Ishikawa (cell line): Measurements from ENCODE around the gene CD164.

Experiments
- CEBPB ChIP-seq: IDR thresholded peaks from 2 replicates; pipeline ENCODE4 v1.6.1; 2012
- CREB1 ChIP-seq: IDR thresholded peaks from 2 replicates; pipeline ENCODE4 v1.6.1; 2012; ENCODE audit warnings: low read depth
- EGR1 ChIP-seq: IDR thresholded peaks from 2 replicates; pipeline ENCODE4 v1.6.1; 2012
- EP300 ChIP-seq: IDR thresholded peaks from 2 replicates; pipeline ENCODE4 v1.6.1; 2012; ENCODE audit warnings: borderline replicate concordance
- FOXM1 ChIP-seq: IDR thresholded peaks from 2 replicates; pipeline ENCODE4 v1.6.1; 2012; ENCODE audit warnings: low read depth, borderline replicate concordance
- NFIC ChIP-seq: IDR thresholded peaks from 2 replicates; pipeline ENCODE4 v1.6.1; 2012
- RAD21 ChIP-seq: IDR thresholded peaks from 2 replicates; pipeline ENCODE4 v1.6.1; 2012; ENCODE audit warnings: low read depth
- TAF1 ChIP-seq: IDR thresholded peaks from 2 replicates; pipeline ENCODE4 v1.6.1; 2012; ENCODE audit warnings: low read depth, mild to moderate bottlenecking
- TCF12 ChIP-seq: IDR thresholded peaks from 2 replicates; pipeline ENCODE4 v1.6.1; 2012; ENCODE audit warnings: low read depth
- TEAD4 ChIP-seq: IDR thresholded peaks from 2 replicates; pipeline ENCODE4 v1.6.1; 2012
- YY1 ChIP-seq: IDR thresholded peaks from 2 replicates; pipeline ENCODE4 v1.6.1; 2012; ENCODE audit warnings: low read depth
- ZBTB7A ChIP-seq: IDR thresholded peaks from 2 replicates; pipeline ENCODE4 v1.6.1; 2012; ENCODE audit warnings: low read depth
- TF ChIP-seq, protein P1 (sequence below): IDR thresholded peaks from 2 replicates; pipeline ENCODE4 v1.6.1; 2012; ENCODE audit warnings: low read depth, mild to moderate bottlenecking
- TF ChIP-seq, protein P2 (sequence below): IDR thresholded peaks from 2 replicates; pipeline ENCODE4 v1.6.1; 2012
- TF ChIP-seq, protein P3 (sequence below): IDR thresholded peaks from 2 replicates; pipeline ENCODE4 v1.6.1; 2012

The CD164 gene

DNA sequence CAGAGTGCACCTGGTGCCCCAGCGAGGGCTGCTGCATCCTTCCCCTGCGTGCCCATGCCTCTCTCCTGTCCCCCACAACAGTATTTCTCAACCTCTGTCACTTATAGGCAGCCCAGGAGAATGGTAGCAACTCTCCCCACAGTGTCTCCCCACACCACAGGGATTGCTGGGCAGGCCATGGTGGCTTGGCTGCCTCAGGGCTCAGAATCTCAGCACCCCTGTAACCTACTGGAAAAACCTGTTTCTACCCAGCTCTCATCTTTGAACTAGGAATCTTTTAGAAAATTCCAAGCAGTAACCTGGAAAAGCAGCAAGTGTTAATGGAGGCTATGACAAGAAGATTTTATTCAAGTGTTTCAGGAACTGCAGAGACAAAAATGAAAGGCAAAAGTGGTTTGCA lies 38.0 kb downstream of the CD164 start:
- no peak for TF ChIP-seq TAF1
- no peak for TF ChIP-seq EGR1
- TF ChIP-seq, protein P1, sequence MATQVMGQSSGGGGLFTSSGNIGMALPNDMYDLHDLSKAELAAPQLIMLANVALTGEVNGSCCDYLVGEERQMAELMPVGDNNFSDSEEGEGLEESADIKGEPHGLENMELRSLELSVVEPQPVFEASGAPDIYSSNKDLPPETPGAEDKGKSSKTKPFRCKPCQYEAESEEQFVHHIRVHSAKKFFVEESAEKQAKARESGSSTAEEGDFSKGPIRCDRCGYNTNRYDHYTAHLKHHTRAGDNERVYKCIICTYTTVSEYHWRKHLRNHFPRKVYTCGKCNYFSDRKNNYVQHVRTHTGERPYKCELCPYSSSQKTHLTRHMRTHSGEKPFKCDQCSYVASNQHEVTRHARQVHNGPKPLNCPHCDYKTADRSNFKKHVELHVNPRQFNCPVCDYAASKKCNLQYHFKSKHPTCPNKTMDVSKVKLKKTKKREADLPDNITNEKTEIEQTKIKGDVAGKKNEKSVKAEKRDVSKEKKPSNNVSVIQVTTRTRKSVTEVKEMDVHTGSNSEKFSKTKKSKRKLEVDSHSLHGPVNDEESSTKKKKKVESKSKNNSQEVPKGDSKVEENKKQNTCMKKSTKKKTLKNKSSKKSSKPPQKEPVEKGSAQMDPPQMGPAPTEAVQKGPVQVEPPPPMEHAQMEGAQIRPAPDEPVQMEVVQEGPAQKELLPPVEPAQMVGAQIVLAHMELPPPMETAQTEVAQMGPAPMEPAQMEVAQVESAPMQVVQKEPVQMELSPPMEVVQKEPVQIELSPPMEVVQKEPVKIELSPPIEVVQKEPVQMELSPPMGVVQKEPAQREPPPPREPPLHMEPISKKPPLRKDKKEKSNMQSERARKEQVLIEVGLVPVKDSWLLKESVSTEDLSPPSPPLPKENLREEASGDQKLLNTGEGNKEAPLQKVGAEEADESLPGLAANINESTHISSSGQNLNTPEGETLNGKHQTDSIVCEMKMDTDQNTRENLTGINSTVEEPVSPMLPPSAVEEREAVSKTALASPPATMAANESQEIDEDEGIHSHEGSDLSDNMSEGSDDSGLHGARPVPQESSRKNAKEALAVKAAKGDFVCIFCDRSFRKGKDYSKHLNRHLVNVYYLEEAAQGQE: no peak
- no peak for TF ChIP-seq YY1
- TF ChIP-seq CEBPB: no peak
- no peak for TF ChIP-seq CREB1
- no peak for TF ChIP-seq TEAD4
- TF ChIP-seq NFIC: no peak
- TF ChIP-seq TCF12: no peak

DNA sequence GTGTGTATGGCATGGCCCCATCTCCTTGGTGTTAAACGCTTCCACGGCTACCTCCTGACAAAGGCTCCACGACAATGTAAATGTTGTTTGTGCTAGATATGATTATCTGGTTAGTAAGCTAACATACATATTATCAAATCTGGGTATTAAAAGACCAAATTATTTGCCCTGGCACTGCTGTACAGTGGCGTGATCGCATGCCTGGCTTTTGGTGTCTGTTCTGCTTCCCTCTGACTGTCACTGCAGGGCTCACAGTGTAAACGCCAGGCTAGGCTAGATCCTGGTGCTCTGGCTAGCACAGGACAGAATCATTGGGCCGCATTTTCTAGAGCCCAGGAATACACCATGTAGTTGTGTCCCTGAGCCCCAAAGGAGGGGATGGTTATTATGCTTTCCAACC lies 38.7 kb downstream of the CD164 start:
- TF ChIP-seq TCF12 (no peak), YY1 (no peak), CREB1 (no peak), TAF1 (no peak), EP300 (no peak)

DNA sequence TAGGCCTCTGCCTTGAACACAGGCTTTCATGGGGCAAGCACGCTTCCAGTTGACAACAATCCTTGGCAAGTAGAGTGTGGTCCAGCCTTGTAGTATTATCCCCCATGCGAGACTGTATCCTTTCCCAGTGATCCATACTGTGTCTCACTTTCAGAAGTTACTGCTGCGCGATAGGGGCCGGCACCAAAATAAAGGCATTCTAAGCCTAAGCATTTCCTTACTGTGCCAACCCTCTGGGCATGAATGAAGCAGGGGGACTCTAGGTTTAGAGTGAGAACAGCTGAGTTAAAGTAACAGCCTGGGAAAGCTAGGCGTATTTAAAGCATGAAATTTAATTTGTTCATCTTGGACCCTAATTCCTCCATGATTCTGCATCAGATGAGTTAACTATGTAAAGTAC lies 39.4 kb downstream of the CD164 start:
- TF ChIP-seq RAD21 (no peak), TAF1 (no peak), TEAD4 (no peak), YY1 (no peak), EP300 (no peak), NFIC (no peak), CEBPB (no peak), ZBTB7A (no peak), TCF12 (no peak), FOXM1 (no peak), EGR1 (no peak), CREB1 (no peak)
- TF ChIP-seq, protein P2, sequence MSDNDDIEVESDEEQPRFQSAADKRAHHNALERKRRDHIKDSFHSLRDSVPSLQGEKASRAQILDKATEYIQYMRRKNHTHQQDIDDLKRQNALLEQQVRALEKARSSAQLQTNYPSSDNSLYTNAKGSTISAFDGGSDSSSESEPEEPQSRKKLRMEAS: no peak
- TF ChIP-seq, protein P1: no peak
- TF ChIP-seq, protein P3, sequence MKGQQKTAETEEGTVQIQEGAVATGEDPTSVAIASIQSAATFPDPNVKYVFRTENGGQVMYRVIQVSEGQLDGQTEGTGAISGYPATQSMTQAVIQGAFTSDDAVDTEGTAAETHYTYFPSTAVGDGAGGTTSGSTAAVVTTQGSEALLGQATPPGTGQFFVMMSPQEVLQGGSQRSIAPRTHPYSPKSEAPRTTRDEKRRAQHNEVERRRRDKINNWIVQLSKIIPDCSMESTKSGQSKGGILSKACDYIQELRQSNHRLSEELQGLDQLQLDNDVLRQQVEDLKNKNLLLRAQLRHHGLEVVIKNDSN: no peak

DNA sequence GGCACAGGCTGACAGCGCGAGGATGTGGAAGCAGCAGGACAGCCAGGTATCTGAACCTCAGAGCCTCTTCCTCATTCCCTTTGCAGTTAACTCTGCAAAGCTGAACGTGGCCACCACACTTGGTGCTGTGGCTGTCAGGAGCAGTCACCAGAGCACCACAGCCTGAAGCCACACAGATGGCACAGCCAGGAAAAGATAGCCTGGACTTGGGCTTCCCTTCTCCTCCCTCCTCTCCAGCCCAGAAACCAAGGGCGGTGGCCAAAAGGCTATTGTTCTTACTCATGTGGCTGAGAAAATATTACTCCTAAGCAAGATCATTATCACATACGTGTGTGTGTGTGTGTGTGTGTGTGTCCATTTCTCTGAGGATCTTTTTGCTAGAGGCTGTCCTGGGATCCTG lies 39.8 kb downstream of the CD164 start:
- TF ChIP-seq EGR1: no peak
- TF ChIP-seq, protein P1: no peak
- no peak for TF ChIP-seq TAF1
- no peak for TF ChIP-seq TEAD4
- TF ChIP-seq YY1: no peak
- TF ChIP-seq CREB1: no peak
- no peak for TF ChIP-seq EP300
- no peak for TF ChIP-seq ZBTB7A

DNA sequence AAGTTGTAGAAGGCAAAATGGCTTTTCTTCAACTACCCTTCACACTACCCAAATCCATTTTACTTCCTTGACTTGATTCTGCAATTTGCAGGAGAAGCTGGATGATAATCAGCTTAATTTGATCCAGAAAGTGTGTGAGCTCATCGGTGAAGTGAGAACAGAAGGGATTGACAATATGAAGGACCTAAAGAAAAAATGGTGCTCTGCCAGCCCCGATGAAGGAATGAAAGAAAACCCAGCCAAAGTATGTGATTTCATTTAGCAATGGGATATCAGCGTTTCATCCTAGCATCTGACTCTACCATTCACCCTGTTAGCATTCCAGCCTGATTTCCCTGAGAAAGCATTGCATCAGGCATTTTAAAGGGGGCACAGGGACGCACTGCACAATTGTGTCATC lies 41.5 kb downstream of the CD164 start:
- TF ChIP-seq, protein P1: no peak
- no peak for TF ChIP-seq FOXM1
- TF ChIP-seq NFIC: no peak
- no peak for TF ChIP-seq TCF12
- no peak for TF ChIP-seq EP300
- TF ChIP-seq, protein P3: no peak
- no peak for TF ChIP-seq CEBPB
- no peak for TF ChIP-seq RAD21
- TF ChIP-seq TAF1: no peak
- TF ChIP-seq CREB1: no peak
- TF ChIP-seq EGR1: no peak
- TF ChIP-seq YY1: no peak
- no peak for TF ChIP-seq ZBTB7A
- TF ChIP-seq, protein P2: no peak
- TF ChIP-seq TEAD4: no peak
